ENCODE results near the gene DCTN5. TPM values are rescaled to one million over a fixed set of nuclear protein-coding genes. Genes with fewer than 3 reads are reported as not detected.

Gene DCTN5
- total RNA-seq, 1 donor from 2014 or later = 51.1 TPM

Other genes starting within 250 kb of the DCTN5 start
- gene COG7, start 188.3 kb upstream of the DCTN5 start, total RNA-seq = 7.6 and 13.7 TPM in 2 replicates
- gene GGA2, start 131.0 kb upstream of the DCTN5 start, total RNA-seq = 21.2 and 33.0 TPM in 2 replicates
- gene EARS2, start 84.1 kb upstream of the DCTN5 start, total RNA-seq = 15.4 and 20.6 TPM in 2 replicates
- gene UBFD1, start 83.7 kb upstream of the DCTN5 start, total RNA-seq = 45.1 and 49.1 TPM in 2 replicates
- gene NDUFAB1, start 45.1 kb upstream of the DCTN5 start, total RNA-seq = 134 and 202 TPM in 2 replicates
- 6.0 and 6.4 TPM in 2 replicates for gene PALB2, start 156 bp upstream of the DCTN5 start, total RNA-seq
- gene PLK1, start 37.4 kb downstream of the DCTN5 start, total RNA-seq = 7.6 and 17.2 TPM in 2 replicates
- gene ERN2, start 71.8 kb downstream of the DCTN5 start, total RNA-seq = not detected in 2 replicates
- not detected in 2 replicates for gene CHP2, start 113.6 kb downstream of the DCTN5 start, total RNA-seq
- gene PRKCB, start 194.5 kb downstream of the DCTN5 start, total RNA-seq = not detected in 2 replicates

Data from dermis microvascular lymphatic vessel endothelial cell (primary cell).